SK-N-SH (cell line): Measurements from ENCODE around the gene TGFB1I1. TPM values are rescaled to one million over a fixed set of nuclear protein-coding genes. Genes with fewer than 3 reads are reported as not detected.

Experiments
- CTCF ChIA-PET: fragments of 300-600, 350-600 bp; formaldehyde crosslinking; extraction: SDS; loops from one replicate; lab custom pipeline; 2021; lab: Yijun Ruan, JAX
- POLR2A ChIA-PET: fragments of 350-600 bp; sonication (Branson Sonifier 250); formaldehyde crosslinking; extraction: SDS; loops from one replicate; lab custom pipeline; 2020; ENCODE audit warnings: antibody characterized with exemption, inconsistent platforms; lab: Yijun Ruan, JAX
- DNase-seq: peaks from one replicate; pipeline ENCODE4 v3.0.0; 2012
- H2AFZ ChIP-seq: fragments of 200-600 bp; sonication (generic); 2 replicates; pipeline ENCODE4 v1.8.1; 2016; ENCODE audit warnings: antibody characterized with exemption, mild to moderate bottlenecking, low read depth
- H3F3A ChIP-seq: fragments of 200-600 bp; sonication (generic); replicated peaks from 2 replicates; pipeline ENCODE3; 2016; ENCODE audit warnings: antibody characterized with exemption, mild to moderate bottlenecking; ENCODE audit not compliant: insufficient read depth
- H3K27ac ChIP-seq, 2 experiments: fragments of 200-500 bp in 1 of 2; fragments of 200-600 bp in 1 of 2; sonication (Bioruptor generic) in 1 of 2; sonication (generic), shearing (Covaris generic) in 1 of 2; 2 replicates each; pipeline versions ENCODE4 v1.5.1 to v1.6.1; 2014 to 2016; ENCODE audit warnings: low read depth in 2 of 2, inconsistent platforms in 1 of 2, low read length in 1 of 2, mild to moderate bottlenecking in 1 of 2, mixed read lengths in 1 of 2
- H3K27me3 ChIP-seq: fragments of 200-600 bp; sonication (generic), shearing (Covaris generic); 2 replicates; pipeline ENCODE4 v1.6.1; 2016; ENCODE audit warnings: mixed run types; ENCODE audit not compliant: insufficient read depth
- H3K36me3 ChIP-seq, 2 experiments: fragments of 200-500 bp in 1 of 2; fragments of 200-600 bp in 1 of 2; sonication (Bioruptor generic) in 1 of 2; sonication (generic) in 1 of 2; replicated peaks in 1 of 2; 2 replicates each; pipeline versions ENCODE3 to v1.5.1; 2014 to 2016; ENCODE audit warnings: low read length in 1 of 2, mild to moderate bottlenecking in 1 of 2; ENCODE audit not compliant: insufficient read depth in 2 of 2, control insufficient read depth in 1 of 2
- H3K4me1 ChIP-seq, 2 experiments: fragments of 200-500 bp in 1 of 2; fragments of 200-600 bp in 1 of 2; sonication (Bioruptor generic) in 1 of 2; sonication (generic), shearing (Covaris generic) in 1 of 2; 2 replicates each; pipeline versions ENCODE4 v1.5.1 to v1.6.1; 2014 to 2016; ENCODE audit warnings: low read depth in 1 of 2, low read length in 1 of 2, mixed run types in 1 of 2; ENCODE audit not compliant: insufficient read depth in 2 of 2, control insufficient read depth in 1 of 2
- H3K4me2 ChIP-seq: fragments of 200-600 bp; sonication (generic), shearing (Covaris generic); 2 replicates; pipeline ENCODE4 v1.6.1; 2017; ENCODE audit warnings: mixed run types
- H3K4me3 ChIP-seq, 2 experiments: fragments of 200-500 bp in 1 of 2; fragments of 200-600 bp in 1 of 2; sonication (Bioruptor generic) in 1 of 2; sonication (generic), shearing (Covaris generic) in 1 of 2; 2 replicates each; pipeline versions ENCODE4 v1.5.1 to v1.8.1; 2014 to 2016; ENCODE audit warnings: low read depth in 2 of 2, inconsistent platforms in 1 of 2, low read length in 1 of 2, mild to moderate bottlenecking in 1 of 2, mixed read lengths in 1 of 2, moderate library complexity in 1 of 2
- H3K79me2 ChIP-seq: fragments of 200-600 bp; sonication (generic); 2 replicates; pipeline ENCODE4 v1.8.1; 2017; ENCODE audit warnings: mild to moderate bottlenecking; ENCODE audit not compliant: insufficient read depth
- H3K9ac ChIP-seq: fragments of 200-600 bp; sonication (generic); 2 replicates; pipeline ENCODE4 v1.6.1; 2017; ENCODE audit warnings: mixed run types
- H3K9me2 ChIP-seq: fragments of 200-600 bp; sonication (generic); 2 replicates; pipeline ENCODE4 v1.6.1; 2017; ENCODE audit warnings: mixed run types
- H3K9me3 ChIP-seq: fragments of 200-600 bp; sonication (generic); 2 replicates; pipeline ENCODE4 v1.6.1; 2017; ENCODE audit warnings: mixed run types, mild to moderate bottlenecking, moderate library complexity
- H4K20me1 ChIP-seq: fragments of 200-600 bp; sonication (generic); 2 replicates; pipeline ENCODE4 v1.6.1; 2017; ENCODE audit warnings: mild to moderate bottlenecking, mixed run types; ENCODE audit not compliant: insufficient read depth
- CHD2 ChIP-seq: fragments of 150-350 bp; IDR thresholded peaks from 2 replicates; pipeline ENCODE4 v1.6.1; 2018; ENCODE audit warnings: low read length; ENCODE audit not compliant: partially characterized antibody
- ELF1 ChIP-seq: IDR thresholded peaks from 2 replicates; pipeline ENCODE4 v1.4.0; 2012
- EZH2phosphoT487 ChIP-seq: fragments of 200-600 bp; sonication (generic); IDR thresholded peaks from 2 replicates; pipeline ENCODE4 v1.6.1; 2017; ENCODE audit warnings: low read depth, mixed run types, mild to moderate bottlenecking, antibody characterized with exemption, moderate library complexity, borderline replicate concordance
- JUND ChIP-seq: IDR thresholded peaks from 2 replicates; pipeline ENCODE4 v1.4.0; 2012
- NFIC ChIP-seq: IDR thresholded peaks from 2 replicates; pipeline ENCODE4 v1.4.0; 2012; ENCODE audit warnings: borderline replicate concordance
- NRF1 ChIP-seq: IDR thresholded peaks from 2 replicates; pipeline ENCODE4 v1.6.1; 2012; ENCODE audit warnings: low read depth, mild to moderate bottlenecking, low read length
- POLR2AphosphoS5 ChIP-seq: IDR thresholded peaks from 2 replicates; pipeline ENCODE4 v1.6.1; 2012; ENCODE audit warnings: low read depth, low read length
- SMC3 ChIP-seq: IDR thresholded peaks from 2 replicates; pipeline ENCODE4 v1.6.1; 2012; ENCODE audit warnings: low read depth, low read length, improper control_type of control experiment
- TCF12 ChIP-seq: IDR thresholded peaks from 2 replicates; pipeline ENCODE4 v1.4.0; 2012
- YY1 ChIP-seq: IDR thresholded peaks from 2 replicates; pipeline ENCODE4 v1.4.0; 2012; ENCODE audit warnings: low read depth, mild to moderate bottlenecking
- WGBS: methylation state at CpG from one replicate; pipeline ENCODE4 v1.1.6; 2017; ENCODE audit warnings: low lambda C conversion rate; 5-methylcytosine and 5-hydroxymethylcytosine counted together
- polyA plus RNA-seq, 3 experiments: library from polyadenylated mRNA; depleted of rRNA; stranded (reverse); fragments of >200 nt; gene quantifications; 2 replicates each; pipeline ENCODE4 v1.2.3, GENCODE V29; 2012
- TF ChIP-seq, protein P1 (sequence below): fragments of 150-350 bp; IDR thresholded peaks from 2 replicates; pipeline ENCODE4 v1.6.1; 2017; ENCODE audit warnings: antibody characterized with exemption, low read length, low read depth, borderline replicate concordance
- TF ChIP-seq, protein P2 (sequence below): IDR thresholded peaks from 2 replicates; pipeline ENCODE4 v1.4.0; 2012; ENCODE audit warnings: low read depth, borderline replicate concordance
- TF ChIP-seq, protein P3 (sequence below): IDR thresholded peaks from 2 replicates; pipeline ENCODE4; 2012

Gene TGFB1I1
- polyA plus RNA-seq, 1 of the 3 experiments (the other 2 are of a cell fraction) = 29.7 TPM

DNA sequence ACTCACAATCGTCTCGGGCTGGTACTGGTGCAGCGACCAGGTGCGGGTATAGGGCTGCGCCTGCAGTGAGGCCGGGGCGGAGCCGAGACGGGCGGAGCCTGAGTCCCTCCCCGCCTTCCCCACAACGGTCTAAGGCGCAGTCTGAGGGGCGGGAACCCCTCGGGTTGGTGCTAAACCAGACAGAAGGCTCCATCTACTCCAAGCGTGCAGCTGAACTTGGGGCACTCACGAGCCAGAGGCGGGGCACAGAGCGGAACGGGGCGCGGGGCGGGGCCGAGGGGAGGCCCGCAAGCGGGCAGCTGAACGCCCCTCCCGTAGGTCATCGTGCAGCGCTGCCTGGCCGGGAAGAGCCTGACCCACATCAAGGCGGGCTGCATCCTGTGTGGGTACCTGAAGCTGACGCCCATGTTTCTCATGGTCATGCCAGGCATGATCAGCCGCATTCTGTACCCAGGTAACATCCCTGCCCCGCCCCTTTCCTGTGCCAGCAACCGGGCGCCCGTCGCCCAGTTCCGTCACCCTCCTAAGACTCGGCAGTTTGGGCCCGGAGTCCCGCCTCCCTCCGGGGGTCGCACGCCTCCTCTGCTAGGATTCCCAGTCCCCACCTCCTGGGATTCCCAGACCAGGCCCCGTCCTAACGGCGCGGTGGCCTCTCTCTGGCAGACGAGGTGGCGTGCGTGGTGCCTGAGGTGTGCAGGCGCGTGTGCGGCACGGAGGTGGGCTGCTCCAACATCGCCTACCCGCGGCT is 15.9 kb downstream of the TGFB1I1 start:
- TF ChIP-seq NFIC = no peak
- no peak for TF ChIP-seq NRF1
- TF ChIP-seq, protein P1, sequence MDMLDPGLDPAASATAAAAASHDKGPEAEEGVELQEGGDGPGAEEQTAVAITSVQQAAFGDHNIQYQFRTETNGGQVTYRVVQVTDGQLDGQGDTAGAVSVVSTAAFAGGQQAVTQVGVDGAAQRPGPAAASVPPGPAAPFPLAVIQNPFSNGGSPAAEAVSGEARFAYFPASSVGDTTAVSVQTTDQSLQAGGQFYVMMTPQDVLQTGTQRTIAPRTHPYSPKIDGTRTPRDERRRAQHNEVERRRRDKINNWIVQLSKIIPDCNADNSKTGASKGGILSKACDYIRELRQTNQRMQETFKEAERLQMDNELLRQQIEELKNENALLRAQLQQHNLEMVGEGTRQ = no peak
- TF ChIP-seq JUND = no peak
- DNase-seq = peak; percentile 91
- POLR2A ChIA-PET = interaction anchor here (0.8 to 2.5 kb wide), 7 partner anchors 8 to 307 kb away, joined by 3 to 9 read pairs (median 7); partner anchors contain the start of gene RUSF1
- no peaks in the 10 kb centered on the region for H3K9me3 ChIP-seq
- H3K9me2 ChIP-seq = no peaks in the 10 kb centered on the region
- no peaks in the 10 kb centered on the region for H3F3A ChIP-seq
- H3K4me2 ChIP-seq = peak overlapping the region; percentile 83
- peaks cover 0 to 9% of the 10 kb centered on the region in 2 experiments for H3K36me3 ChIP-seq
- 3% methylated on average over 7 of the region's 60 CpGs for WGBS
- CTCF ChIA-PET = interaction anchor here (1.0 to 2.4 kb wide), 5 partner anchors 13 to 213 kb away, joined by 3 to 10 read pairs (median 5); no protein-coding TSS in a partner anchor
- no peaks in the 10 kb centered on the region for H3K27me3 ChIP-seq
- no peaks in the 10 kb centered on the region for H3K79me2 ChIP-seq
- H4K20me1 ChIP-seq = no peaks in the 10 kb centered on the region
- H3K27ac ChIP-seq = no peak overlapping the region
- peaks cover 0 to 16% of the 10 kb centered on the region in 2 experiments; a peak in 1 of 4 replicates for H3K4me1 ChIP-seq
- H3K9ac ChIP-seq = no peak overlapping the region
- no peak overlapping the region; the same call in 1 of the 2 replicates for H2AFZ ChIP-seq
- H3K4me3 ChIP-seq = peak overlapping the region; percentile 50 to 57

DNA sequence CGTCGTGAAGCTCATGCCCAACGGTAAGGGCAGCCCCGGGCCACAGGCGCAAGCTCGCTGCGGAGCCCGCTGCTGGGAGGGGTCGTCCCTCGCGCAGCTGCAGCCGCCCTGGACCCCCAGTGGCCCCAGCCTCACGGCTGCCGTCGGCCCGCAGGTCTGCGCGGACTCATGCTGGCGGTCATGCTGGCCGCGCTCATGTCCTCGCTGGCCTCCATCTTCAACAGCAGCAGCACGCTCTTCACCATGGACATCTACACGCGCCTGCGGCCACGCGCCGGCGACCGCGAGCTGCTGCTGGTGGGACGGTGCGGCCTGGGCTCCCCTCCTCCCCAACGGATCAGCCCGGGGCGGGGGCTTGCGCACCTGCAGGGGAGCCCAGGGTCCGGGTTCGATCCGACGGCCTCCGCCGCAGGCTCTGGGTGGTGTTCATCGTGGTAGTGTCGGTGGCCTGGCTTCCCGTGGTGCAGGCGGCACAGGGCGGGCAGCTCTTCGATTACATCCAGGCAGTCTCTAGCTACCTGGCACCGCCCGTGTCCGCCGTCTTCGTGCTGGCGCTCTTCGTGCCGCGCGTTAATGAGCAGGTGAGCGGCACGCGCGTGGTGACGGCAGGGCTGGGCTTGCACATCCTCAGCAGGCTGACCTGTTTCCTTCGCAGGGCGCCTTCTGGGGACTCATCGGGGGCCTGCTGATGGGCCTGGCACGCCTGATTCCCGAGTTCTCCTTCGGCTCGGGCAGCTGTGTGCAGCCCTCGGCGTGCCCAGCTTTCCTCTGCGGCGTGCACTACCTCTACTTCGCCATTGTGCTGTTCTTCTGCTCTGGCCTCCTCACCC is 16.7 kb downstream of the TGFB1I1 start:
- 96% methylated on average over 32 of the region's 77 CpGs for WGBS
- ChIA-PET POLR2A (interaction anchor here (0.8 to 2.5 kb wide), 7 partner anchors 9 to 308 kb away, joined by 3 to 9 read pairs (median 7); partner anchors contain the start of gene RUSF1), CTCF (interaction anchor here (1.0 to 2.4 kb wide), 4 partner anchors 13 to 30 kb away, joined by 4 to 10 read pairs (median 6); no protein-coding TSS in a partner anchor)
- Histone ChIP-seq H3K36me3 (peaks cover 0 to 16% of the 10 kb centered on the region in 2 experiments), H3K9ac (no peak overlapping the region), H2AFZ (no peak overlapping the region; the same call in 1 of the 2 replicates), H4K20me1 (no peaks in the 10 kb centered on the region), H3K4me3 (peak overlapping the region; percentile 50 to 57; a peak in 3 of 4 replicates), H3K27ac (no peak overlapping the region), H3K9me2 (no peaks in the 10 kb centered on the region), H3F3A (no peaks in the 10 kb centered on the region), H3K9me3 (no peaks in the 10 kb centered on the region), H3K27me3 (no peaks in the 10 kb centered on the region), H3K79me2 (no peaks in the 10 kb centered on the region), H3K4me1 (peaks cover 0 to 16% of the 10 kb centered on the region in 2 experiments; a peak in 1 of 4 replicates), H3K4me2 (peak overlapping the region; percentile 83)
- DNase-seq = no peak
- TF ChIP-seq EZH2phosphoT487 (no peak), ELF1 (no peak), CHD2 (no peak), TCF12 (no peak), POLR2AphosphoS5 (no peak), SMC3 (no peak), YY1 (no peak)
- TF ChIP-seq, protein P2, sequence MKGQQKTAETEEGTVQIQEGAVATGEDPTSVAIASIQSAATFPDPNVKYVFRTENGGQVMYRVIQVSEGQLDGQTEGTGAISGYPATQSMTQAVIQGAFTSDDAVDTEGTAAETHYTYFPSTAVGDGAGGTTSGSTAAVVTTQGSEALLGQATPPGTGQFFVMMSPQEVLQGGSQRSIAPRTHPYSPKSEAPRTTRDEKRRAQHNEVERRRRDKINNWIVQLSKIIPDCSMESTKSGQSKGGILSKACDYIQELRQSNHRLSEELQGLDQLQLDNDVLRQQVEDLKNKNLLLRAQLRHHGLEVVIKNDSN = no peak
- TF ChIP-seq, protein P3, sequence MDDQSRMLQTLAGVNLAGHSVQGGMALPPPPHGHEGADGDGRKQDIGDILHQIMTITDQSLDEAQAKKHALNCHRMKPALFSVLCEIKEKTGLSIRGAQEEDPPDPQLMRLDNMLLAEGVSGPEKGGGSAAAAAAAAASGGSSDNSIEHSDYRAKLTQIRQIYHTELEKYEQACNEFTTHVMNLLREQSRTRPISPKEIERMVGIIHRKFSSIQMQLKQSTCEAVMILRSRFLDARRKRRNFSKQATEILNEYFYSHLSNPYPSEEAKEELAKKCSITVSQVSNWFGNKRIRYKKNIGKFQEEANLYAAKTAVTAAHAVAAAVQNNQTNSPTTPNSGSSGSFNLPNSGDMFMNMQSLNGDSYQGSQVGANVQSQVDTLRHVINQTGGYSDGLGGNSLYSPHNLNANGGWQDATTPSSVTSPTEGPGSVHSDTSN = no peak; the same call in 1 of the 2 replicates
- TF ChIP-seq, all 33 proteins: peak for 0
